Muscle layer of colon (tissue), 2 donors: ENCODE data around the gene PHPT1.
"Not testable (repeated sequence)": the region's sequence is repeated elsewhere in the genome, so short reads cannot be mapped to it uniquely, and the experiment has no call there.

ENCODE experiments used
- H3K27ac ChIP-seq: one replicate; pipeline ENCODE4 v1.7.0; 2013; ENCODE audit warnings: low read depth, mild to moderate bottlenecking, low read length, moderate library complexity
- H3K27me3 ChIP-seq, 2 donors: one replicate each; pipeline ENCODE4 v1.7.0; 2013; ENCODE audit warnings: low read length in 2 of 2, mild to moderate bottlenecking in 2 of 2; ENCODE audit not compliant: insufficient read depth in 2 of 2, control insufficient read depth in 1 of 2
- H3K36me3 ChIP-seq: one replicate; pipeline ENCODE4 v1.7.0; 2013; ENCODE audit warnings: mild to moderate bottlenecking, low read length; ENCODE audit not compliant: insufficient read depth
- H3K4me1 ChIP-seq: one replicate; pipeline ENCODE4 v1.7.0; 2013; ENCODE audit warnings: mild to moderate bottlenecking, low read length; ENCODE audit not compliant: insufficient read depth
- H3K4me3 ChIP-seq, 2 donors: one replicate each; pipeline ENCODE4 v1.7.0; 2013; ENCODE audit warnings: low read length in 2 of 2, low read depth in 1 of 2, mild to moderate bottlenecking in 1 of 2, moderate library complexity in 1 of 2
- H3K9ac ChIP-seq: one replicate; pipeline ENCODE4 v1.7.0; 2013; ENCODE audit warnings: low read length
- H3K9me3 ChIP-seq: one replicate; pipeline ENCODE4 v1.7.0; 2013; ENCODE audit warnings: mild to moderate bottlenecking, low read length
- donor health status: abdominal sarcoma.
- donor health status: Adenocarcinoma of cecum.

The PHPT1 gene

GRCh38 chr9:136840877-136841645 is 8.1 kb upstream of the PHPT1 start:
- H3K27ac ChIP-seq = no peak overlapping the region
- no peak overlapping the region for H3K4me3 ChIP-seq
- peaks cover 0 to 18% of the 10 kb centered on the region in 2 donors for H3K27me3 ChIP-seq
- no peaks in the 10 kb centered on the region for H3K9me3 ChIP-seq
- H3K4me1 ChIP-seq = peaks cover 16% of the 10 kb centered on the region
- H3K36me3 ChIP-seq = no peaks in the 10 kb centered on the region
- H3K9ac ChIP-seq = no peak overlapping the region

DNA sequence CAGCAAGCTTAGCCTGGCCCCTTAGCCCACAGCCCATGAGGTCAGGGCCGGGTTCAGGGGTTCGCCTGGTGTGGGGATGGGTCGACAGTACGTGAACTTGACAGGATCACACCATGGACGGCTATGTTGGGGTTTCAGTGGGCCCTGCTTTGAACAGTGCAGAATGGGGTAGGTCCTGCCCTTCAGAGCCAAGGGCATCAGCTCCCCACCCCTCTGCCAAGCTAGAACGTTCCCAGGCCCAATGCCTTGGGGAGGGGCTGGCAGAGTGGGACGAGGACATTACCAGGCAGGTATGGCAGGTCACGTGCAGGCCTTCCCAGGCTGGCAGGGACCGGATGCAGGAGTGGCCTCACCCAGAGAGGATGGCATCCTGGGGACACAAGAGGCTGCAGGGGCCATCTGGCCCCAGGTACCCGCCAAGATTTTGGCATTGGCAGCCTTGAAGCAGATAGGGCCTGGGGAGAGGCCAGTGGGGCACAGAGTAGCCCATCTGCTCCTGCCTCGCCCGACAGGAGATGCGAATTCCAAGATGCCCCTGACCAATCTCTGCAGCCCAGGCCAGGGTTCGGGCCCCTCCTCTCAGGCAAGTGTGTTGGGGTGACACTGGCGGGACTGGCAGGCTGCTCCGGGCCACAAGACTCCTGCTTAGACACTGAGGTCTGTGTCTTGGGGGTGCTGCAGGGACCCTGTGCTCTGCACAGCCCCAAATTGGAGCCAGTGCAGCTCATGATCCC is 7.4 kb upstream of the PHPT1 start:
- not testable (repeated sequence) for H3K4me3 ChIP-seq, H3K27ac ChIP-seq

DNA sequence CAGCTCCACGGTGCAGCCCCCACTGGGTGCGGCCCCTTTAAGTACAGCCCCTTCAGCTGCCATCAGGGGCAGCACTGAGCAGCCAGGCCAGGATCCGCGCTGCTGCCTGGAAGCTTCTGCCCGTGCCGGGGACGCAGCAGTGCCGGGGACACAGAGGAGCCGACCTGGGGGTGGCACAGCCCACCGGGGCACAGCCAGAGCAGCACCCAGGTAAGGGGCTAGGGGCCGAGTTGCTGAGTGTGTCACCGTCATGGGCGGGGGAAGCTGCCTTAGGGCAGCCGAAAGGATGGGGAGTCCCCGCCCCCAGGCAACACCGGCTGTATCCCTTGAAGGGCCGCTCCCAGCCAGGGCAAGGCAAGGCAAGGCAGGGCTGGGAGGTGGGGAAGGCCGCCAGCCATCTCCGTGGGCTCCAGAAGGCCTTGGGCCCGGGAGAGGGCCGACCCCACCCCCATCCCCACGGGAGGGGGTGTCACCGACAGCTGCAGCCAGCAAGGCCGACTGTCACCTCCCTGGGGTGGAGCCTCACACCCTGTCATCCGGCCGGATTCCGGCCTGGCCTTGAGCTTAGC is 6.7 kb upstream of the PHPT1 start, which contains the start of gene AJM1:
Gene AJM1 (plus strand): TSS at position 99 of the 569 bp plus-strand sequence. CDS start 1,937 bp downstream, outside the sequence.
- Histone ChIP-seq H3K4me1 (peaks cover 17% of the 10 kb centered on the region), H3K27me3 (peaks cover 0 to 29% of the 10 kb centered on the region in 2 donors), H3K4me3 (peak within 1 kb of the TSS in 1 of 2 donors; percentile 7)
- not testable (repeated sequence) for H3K9me3 ChIP-seq, H3K36me3 ChIP-seq, H3K27ac ChIP-seq, H3K9ac ChIP-seq

More for the DNA sequence above, 7.4 kb upstream of the PHPT1 start:
- not testable (repeated sequence) for H3K36me3 ChIP-seq, H3K9ac ChIP-seq, H3K9me3 ChIP-seq
- Histone ChIP-seq H3K4me1 (peaks cover 16% of the 10 kb centered on the region), H3K27me3 (peaks cover 0 to 24% of the 10 kb centered on the region in 2 donors)

DNA sequence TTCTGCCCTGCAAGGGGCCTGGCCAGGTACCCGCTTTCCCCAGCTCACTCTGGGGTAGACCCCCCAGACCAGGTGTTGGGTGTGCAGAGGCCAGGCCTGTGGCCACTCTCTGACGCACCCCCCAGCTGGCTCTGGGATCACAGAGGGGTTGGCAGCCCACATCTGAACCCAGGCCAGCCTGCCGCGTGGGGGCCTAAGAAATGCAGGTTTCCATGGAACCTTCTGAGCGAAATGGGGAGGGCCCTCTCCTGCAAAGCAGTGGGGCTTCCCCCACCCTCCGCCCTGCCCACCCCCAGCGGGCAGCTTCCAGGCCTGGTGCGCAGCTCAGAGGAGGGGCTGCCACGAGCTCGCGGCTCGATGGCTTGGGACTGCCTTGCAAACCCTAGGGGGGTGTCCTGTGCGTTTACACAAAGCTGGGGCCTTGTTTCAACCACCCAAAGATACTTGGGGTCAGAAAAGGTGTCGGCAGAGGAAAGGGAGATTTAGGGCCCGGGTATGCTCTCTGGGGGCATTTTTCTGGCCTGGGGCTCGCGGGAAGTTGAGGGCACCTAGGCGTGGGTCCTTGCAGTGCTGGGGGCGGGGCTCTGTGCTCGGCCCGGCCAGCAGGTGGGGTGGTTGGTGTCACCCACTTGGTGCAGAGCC is 5.9 kb upstream of the PHPT1 start:
- not testable (repeated sequence) for H3K9ac ChIP-seq, H3K27ac ChIP-seq, H3K9me3 ChIP-seq, H3K4me3 ChIP-seq, H3K36me3 ChIP-seq
- H3K27me3 ChIP-seq = peaks cover 0 to 34% of the 10 kb centered on the region in 2 donors
- peaks cover 25% of the 10 kb centered on the region for H3K4me1 ChIP-seq

DNA sequence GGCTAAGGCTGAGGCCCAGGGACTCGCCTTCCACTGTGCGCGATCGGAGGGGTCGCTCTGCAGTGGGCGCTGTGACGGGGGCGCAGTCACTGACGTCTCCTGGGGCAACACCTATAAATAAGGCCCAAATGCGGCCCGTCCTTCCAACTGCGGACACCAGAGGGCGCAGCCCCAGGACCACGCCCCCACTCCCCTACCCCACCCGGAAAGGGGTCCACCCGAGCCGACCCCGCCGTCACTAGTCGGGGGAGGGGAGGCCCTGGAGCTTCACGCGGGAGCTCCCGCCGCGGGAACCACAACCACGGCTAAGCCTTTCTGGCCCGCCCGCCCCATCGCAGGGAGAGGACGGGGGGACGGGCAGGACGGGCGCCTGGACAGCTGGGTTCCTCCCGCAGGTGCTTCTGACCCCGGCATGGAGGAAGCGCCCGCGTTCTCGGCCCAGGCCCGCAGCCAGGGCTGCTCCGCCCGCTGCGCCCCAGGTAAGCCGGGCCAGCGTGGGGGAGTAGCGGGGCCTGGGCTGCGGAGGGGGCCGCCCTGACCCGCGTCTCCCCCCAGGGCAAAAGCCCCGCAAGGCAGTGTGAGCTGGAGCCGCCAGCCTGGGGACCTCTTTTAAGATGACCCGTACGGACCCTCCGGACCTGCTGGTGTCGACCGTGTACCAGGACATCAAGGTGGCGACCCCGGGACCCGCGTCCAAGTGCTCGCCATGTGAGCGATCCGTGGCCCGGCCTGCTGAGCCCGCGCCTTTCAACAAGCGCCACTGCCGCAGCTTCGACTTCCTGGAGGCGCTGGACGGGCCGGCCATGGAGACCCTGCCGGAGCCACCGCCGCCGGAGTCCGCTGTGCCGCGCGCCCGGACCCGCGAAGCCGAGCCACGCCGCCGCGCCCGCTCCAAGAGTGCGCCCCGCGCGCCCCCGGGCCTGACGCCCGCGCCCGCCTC is 5.1 kb upstream of the PHPT1 start:
- H3K36me3 ChIP-seq, H3K9me3 ChIP-seq, H3K4me3 ChIP-seq, H3K9ac ChIP-seq, H3K27ac ChIP-seq: not testable (repeated sequence)
- H3K27me3 ChIP-seq = peaks cover 0 to 34% of the 10 kb centered on the region in 2 donors
- peaks cover 25% of the 10 kb centered on the region for H3K4me1 ChIP-seq

- H3K27ac ChIP-seq = no peak overlapping the region
- no peak overlapping the region for H3K4me3 ChIP-seq
- H3K27me3 ChIP-seq = peaks cover 0 to 34% of the 10 kb centered on the region in 2 donors
- H3K9me3 ChIP-seq = no peaks in the 10 kb centered on the region
- H3K9ac ChIP-seq = no peak overlapping the region
- H3K36me3 ChIP-seq = no peaks in the 10 kb centered on the region
- H3K4me1 ChIP-seq = peaks cover 27% of the 10 kb centered on the region
Observed at GRCh38 chr9:136844761-136845464, 4.3 kb upstream of the PHPT1 start.

DNA sequence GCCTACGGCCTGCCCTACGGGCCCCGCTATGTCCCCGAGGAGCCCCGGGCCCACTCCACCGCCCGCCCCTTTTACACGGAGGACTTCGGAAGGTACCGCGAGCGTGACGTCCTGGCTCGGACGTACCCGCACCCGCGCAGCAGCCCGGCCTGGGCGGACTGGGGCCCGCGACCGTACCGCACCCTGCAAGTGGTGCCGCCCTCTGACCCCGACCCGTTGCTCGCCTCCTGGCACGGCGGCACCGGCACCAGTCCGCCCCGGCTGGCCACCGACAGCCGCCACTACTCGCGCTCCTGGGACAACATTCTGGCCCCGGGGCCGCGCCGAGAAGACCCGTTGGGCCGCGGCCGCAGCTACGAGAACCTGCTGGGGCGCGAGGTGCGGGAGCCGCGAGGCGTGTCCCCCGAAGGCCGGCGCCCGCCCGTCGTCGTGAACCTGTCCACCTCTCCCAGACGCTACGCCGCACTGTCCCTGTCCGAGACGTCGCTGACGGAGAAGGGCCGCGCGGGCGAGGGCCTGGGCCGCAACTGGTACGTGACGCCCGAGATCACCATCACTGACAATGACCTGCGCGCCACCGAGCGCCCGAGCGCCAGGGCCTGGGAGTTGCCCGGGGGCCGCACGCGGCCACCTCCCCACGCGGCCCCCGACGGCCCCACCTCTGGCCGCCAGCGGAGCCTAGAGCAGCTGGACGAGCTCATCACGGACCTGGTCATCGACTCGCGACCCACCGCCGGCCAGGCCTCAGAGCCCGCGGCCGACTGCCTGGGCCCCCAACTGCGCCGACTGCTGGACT is 3.5 kb upstream of the PHPT1 start:
- Histone ChIP-seq H3K9ac (no peak overlapping the region), H3K4me3 (no peak overlapping the region), H3K4me1 (peaks cover 35% of the 10 kb centered on the region)

DNA sequence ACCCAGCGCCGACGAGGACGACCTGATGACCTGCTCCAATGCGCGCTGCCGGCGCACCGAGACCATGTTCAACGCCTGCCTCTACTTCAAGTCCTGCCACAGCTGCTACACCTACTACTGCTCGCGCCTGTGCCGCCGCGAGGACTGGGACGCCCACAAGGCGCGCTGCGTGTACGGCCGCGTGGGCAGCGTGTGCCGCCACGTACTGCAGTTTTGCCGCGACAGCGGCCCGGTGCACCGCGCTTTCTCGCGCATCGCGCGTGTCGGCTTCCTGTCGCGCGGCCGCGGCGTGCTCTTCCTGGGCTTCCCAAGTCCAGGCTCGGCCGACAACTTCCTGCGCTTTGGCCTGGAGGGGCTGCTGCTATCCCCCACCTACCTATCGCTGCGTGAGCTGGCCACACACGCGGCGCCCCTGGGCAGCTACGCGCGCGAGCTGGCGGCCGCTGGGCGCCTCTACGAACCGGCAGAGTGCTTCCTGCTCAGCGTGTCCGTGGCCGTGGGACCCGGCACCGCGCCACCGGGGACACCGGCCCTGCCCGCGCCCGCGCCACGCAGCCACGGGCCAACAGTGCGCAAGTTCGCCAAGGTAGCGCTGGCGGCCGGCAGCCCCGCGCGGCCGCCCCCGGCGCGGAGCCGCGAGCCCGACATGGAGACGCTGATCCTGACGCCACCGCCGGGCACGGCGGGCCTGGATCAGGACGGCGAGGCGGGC is 2.7 kb upstream of the PHPT1 start:
- H3K36me3 ChIP-seq = peaks cover 2% of the 10 kb centered on the region
- no peak overlapping the region for H3K9ac ChIP-seq
- peaks cover 36% of the 10 kb centered on the region for H3K4me1 ChIP-seq
- H3K27me3 ChIP-seq = peaks cover 0 to 34% of the 10 kb centered on the region in 2 donors
- H3K27ac ChIP-seq = no peak overlapping the region
- no peaks in the 10 kb centered on the region for H3K9me3 ChIP-seq
- no peak overlapping the region for H3K4me3 ChIP-seq

More for the DNA sequence above, 3.5 kb upstream of the PHPT1 start:
- Histone ChIP-seq H3K36me3 (no peaks in the 10 kb centered on the region), H3K9me3 (no peaks in the 10 kb centered on the region), H3K27ac (no peak overlapping the region), H3K27me3 (peaks cover 0 to 34% of the 10 kb centered on the region in 2 donors)

GRCh38 chr9:136847088-136847825 is 2.0 kb upstream of the PHPT1 start:
- Histone ChIP-seq H3K9me3 (no peaks in the 10 kb centered on the region), H3K4me3 (peak overlapping the region; percentile 67 to 91), H3K27me3 (peaks cover 0 to 34% of the 10 kb centered on the region in 2 donors), H3K36me3 (peaks cover 5% of the 10 kb centered on the region), H3K9ac (no peak overlapping the region), H3K4me1 (peaks cover 28% of the 10 kb centered on the region), H3K27ac (no peak overlapping the region)
